Stimulated activated CD8-positive, alpha-beta memory T cell treated with anti-CD3 and anti-CD28 coated beads, Interleukin-7, amount 100 ng/mL, for 48 hours (primary cell): ENCODE data around the gene INPP5B.
A peak's percentile ranks its signal among the peaks of the same experiment; 100 is the strongest.
"Not testable (repeated sequence)": the region's sequence is repeated elsewhere in the genome, so short reads cannot be mapped to it uniquely, and the experiment has no call there.

Experiments
- DNase-seq, 2 donors: peaks; one replicate each; pipeline ENCODE4 v3.0.0-alpha.2; 2020; ENCODE audit warnings: low read depth in 1 of 2; ENCODE audit errors: extremely low read depth in 1 of 2

Gene INPP5B

DNA sequence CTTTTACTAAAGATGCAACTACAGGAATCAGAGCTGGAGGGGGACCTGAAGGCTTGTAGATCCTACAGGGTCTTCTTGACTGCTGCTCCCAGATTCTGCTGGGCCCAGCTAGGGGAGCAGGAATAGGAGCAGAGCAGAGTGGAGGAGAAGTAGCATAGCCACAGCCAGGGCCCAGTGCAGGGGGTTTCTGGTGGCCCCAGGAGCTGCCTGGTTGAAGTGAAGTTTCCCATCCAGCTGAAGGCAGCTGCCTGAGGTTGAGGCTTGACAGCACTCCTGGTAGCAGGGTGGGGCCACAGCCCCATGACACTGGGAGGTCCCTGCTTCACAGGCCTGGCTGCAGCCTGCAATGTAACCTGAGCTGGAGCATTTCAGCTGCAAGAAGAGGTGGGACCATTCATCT is 2.0 kb upstream of the INPP5B start:
- DNase-seq = no peak

- no peak for DNase-seq
Observed at GRCh38 chr1:37948166-37948565, 1.3 kb upstream of the INPP5B start.

- DNase-seq = no peak
Observed at GRCh38 chr1:37947364-37947763, 511 bp upstream of the INPP5B start.

DNA sequence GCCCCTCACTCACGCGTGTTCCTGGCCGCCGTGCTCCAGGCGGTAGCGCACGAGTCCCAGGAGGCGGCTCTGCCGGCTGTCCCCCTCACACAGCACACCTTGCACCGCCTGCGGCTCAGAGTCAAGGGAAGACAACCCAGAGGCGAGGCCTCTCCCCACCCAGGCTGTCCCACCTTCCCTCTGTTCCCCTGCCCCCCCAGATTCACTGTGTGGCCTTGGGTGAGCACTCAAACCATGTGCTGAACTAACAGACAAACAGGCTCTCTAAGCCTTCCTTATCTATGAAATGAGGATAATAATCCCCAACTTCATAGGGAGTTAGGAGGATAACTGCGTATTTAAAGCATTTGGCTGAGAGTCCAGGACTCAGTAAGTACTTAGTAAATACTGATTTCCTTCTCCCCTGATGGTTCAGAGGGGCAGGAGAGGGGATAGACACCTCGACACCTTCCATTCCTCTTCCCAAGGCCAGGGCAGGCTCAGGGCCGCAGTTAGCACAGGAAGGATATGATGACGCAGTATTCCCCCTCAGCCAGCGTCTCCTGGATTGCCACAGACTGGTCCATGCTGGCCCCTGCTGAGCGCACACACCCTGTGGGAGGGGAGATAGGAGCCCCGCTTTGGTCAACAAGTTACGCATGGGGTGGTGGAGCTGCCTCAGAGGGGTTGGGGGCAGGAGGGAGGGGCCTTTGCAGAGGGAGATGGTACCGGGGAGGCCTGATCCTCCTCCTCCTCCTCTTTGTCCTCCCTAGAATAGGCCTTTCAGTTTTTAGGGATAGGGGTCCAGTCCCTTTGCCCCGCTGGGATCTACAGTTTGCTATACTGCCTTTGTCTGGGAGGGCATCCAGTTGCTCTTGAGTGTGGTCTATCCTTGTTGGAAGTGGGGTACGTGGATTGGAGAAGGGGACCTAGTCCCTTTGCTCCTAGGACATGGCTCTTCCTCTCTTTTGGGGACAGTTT is 830 bp downstream of the INPP5B start:
- DNase-seq = no peak

DNA sequence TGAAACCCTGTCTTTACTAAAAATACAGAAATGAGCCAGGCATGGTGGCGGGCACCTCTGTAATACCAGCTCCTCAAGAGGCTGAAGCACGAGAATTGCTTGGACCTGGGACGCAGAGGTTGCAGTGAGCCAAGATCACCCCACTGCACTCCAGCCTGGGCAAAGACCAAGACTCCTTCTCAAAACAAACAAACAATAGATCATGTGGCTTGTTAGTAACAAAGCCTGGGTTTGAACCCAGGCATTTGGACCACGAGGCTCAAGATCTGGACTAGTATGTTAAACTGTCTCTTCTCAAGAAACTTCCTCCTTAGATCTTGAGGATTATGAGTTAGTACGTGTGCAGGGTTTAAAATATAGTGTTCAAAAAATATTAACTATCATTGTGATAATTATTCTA is 1.6 kb downstream of the INPP5B start:
- DNase-seq = no peak

- no peak for DNase-seq
Observed at GRCh38 chr1:37944816-37945215, 2.0 kb downstream of the INPP5B start.

DNA sequence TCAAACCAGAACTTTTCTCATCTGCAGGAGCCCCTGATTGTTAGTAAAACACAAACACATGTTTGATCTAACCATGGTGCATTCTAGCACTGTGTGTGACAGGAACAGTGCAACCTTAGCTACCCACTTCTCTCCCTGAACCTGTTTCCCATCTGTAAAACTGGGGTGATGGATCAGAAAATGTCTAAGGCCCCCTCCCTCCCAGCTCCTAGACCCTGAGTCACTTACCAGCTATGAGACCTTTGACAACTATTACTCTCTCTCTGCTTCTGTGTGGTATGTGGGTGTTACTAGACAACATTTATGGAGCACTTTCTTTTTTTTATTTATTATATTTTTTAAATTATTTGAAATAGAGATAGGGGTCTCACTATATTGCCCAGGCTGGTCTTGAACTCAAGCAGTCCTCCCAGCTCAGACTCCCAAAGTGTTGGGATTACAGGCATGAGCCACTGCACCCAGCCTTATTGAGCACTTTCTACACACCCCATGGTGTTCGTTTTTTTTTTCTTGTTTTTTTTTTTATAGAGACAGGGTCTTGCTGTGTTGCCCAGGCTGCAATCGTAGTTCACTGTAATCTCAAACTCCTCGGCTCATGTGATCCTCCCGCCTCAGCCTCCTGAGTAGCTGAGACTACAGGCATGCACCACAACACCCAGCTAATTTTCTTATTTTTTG is 2.6 kb downstream of the INPP5B start:
- no peak for DNase-seq

GRCh38 chr1:37940299-37940947 is 6.4 kb downstream of the INPP5B start:
- DNase-seq = no peak

DNA sequence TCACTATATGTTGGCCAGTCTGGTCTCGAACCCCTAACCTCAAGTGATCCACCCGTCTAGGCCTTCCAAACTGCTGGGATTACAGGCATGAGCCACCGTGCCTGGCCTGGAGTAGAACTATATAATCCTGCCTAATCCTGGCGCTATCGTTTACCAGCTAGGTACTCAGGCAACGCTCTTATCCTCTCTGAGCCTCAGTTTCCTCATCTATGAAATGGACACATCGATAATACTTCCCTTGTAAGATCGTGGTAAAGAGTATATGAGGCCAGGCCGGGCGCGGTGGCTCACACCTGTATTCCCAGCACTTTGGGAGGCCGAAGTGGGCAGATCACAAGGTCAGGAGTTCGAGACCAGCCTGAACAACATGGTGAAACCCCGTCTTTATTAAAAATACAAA is 10.1 kb downstream of the INPP5B start:
- not testable (repeated sequence) for DNase-seq

DNA sequence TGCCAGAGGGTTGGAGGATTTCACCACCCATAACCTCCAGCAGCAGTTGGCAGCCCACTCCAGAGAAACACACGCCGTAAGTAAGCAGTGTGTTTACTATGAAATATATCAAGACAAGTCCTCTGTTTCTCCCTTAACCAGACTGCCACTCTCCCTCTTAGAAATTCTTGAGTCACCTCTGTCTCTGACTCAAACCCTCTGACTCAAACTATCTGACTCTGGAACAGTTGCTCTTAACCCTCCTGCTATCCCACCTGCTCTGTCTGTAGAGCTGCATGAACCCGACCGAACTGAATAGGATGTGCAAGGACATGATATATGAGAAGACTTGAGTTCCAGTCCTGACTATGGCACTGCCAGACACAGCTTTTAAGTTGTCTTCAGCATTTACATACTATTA is 14.1 kb downstream of the INPP5B start:
- no peak for DNase-seq

DNA sequence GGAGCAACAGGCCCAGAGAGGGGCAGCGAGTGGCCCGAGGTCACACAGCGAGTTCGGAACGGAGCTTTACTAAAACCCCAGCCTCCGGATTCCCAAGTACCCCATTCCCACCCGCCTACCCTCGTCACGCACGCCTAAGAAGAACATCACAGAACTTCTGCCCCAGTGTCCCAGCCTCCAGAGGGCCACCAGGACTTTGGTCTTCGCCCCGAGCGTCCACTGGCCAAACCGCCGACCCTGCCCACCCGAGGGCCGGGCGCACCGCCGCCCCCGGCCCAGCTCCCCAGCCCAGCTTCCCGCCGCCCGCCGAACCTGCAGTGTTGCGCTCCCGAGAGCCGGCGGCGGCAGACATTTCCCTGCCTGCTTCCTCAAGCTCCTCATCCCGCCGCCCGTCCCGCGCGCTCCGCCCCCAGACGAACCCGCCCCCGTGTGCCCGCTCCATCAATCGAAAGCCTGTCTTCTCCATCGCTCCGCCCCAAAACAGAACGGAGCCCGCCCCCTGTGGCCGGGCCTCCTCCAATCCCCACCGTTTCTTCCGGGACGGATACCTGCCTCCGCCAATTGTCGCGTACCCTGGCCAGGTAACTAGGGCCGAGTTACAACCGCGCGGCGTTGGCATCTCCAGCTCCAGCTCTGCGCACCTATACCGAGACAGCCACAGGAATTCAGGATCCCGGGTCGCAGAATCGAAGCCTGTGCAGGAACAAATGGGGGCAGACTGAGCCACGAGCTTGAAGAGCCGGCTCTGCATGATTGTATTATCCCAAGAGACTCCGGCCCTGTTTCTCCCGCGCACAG is 15.3 kb downstream of the INPP5B start:
- DNase-seq = peak; percentile 95 to 96

DNA sequence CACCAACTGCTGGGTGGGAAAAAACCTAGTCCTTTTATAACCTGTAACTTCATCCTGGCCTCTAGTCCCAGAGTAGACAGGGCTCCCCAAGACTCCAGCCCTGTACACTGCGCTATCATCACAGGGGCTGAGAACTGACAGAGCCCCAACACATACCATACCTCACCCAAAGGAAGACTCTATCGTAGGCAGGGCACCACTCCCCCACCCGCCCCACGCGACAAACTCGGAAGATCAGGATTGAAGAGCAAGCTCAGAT is 15.8 kb downstream of the INPP5B start:
- DNase-seq = no peak

GRCh38 chr1:37930246-37931101 is 16.4 kb downstream of the INPP5B start:
- peak in 1 of 2 donors; percentile 42 for DNase-seq

DNA sequence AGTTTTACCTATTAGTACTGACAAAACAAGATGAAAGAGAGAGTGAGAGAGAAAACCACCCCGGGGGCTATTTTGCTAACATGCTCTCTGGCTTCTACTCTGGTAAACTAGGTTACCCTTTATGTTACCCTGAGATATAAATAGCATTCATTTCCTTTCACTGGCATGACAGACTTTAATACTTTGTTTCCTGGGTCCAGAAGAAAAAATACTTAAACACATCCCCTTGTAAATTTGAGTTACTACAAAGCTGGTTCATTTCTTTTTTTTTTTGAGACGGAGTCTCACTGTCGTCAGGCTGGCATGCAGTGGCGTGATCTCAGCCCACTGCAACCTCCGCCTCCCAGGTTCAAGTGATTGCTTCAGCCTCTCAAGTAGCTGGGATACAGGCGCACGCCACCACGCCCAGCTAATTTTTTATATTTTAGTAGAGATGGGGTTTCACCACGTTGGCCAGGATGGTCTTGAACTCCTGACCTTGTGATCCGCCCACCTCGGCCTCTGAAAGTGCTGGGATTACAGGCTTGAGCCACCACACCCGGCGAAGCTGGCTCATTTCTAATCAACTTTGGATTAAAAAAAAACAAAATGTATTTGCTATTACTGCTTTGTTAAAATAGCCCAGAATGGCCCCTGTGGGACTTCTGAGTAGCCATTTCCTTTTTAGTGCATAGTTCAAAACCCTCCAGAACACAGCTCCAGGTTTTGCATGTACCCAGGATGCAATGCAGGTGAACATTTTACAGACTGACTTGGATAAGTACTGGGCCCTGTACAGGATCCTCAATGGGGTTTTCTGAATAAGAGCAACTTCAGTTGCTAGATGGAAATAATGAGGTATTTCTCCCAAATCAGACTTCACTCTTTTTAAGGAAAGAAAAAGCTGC is 20.6 kb downstream of the INPP5B start:
- no peak for DNase-seq

GRCh38 chr1:37925316-37925715 is 21.5 kb downstream of the INPP5B start:
- DNase-seq = no peak

- no peak for DNase-seq
Observed at GRCh38 chr1:37923551-37923889, 23.3 kb downstream of the INPP5B start.

GRCh38 chr1:37922767-37923550 is 23.9 kb downstream of the INPP5B start:
- DNase-seq = no peak

DNA sequence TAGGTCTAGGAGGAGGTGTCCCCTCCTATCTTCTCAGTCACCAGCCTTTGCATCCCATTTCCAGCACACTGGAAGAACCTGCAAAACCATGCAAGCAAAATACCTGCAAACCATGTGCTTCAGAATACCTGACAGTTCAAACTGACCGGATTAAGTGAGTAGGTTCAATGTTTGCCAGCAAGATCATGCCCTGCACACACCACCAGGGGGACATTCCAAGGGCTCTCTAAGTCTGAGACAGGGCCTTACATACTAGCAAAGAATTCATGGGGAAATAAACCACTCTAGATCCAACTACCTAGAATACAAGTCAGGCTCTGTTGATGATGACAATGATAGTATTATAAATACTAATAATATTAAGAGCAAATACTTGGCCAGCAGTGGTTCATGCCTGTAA is 27.6 kb downstream of the INPP5B start:
- no peak for DNase-seq
